GM12878 (cell line): ENCODE results near the gene VAV2. TPM values are rescaled to one million over a fixed set of nuclear protein-coding genes. Genes with fewer than 3 reads are reported as not detected.

Source experiments
- ATAC-seq: fragments of 200-7000 bp; cut with Tn5 transposase; 3 replicates; pipeline ENCODE4 v1.9.1; 2020; ENCODE audit warnings: mild to moderate bottlenecking, moderate library complexity
- BruUV-seq: library from RNA; stranded (reverse); fragments of 400-500 nt; replicated peaks from 2 replicates; lab custom pipeline; 2021; lab: Mats Ljungman, UMichigan
- CTCF ChIA-PET: fragments of 300-600 bp; sonication (Branson Sonifier 250); formaldehyde crosslinking; extraction: SDS; loops from one replicate; lab custom pipeline; 2021; ENCODE audit warnings: inconsistent platforms; lab: Yijun Ruan, JAX
- POLR2A ChIA-PET: fragments of 350-600 bp; formaldehyde crosslinking; extraction: SDS; loops from one replicate; lab custom pipeline; 2021; ENCODE audit warnings: inconsistent platforms; lab: Charles Lee
- RAD21 ChIA-PET: fragments of 300-600 bp; sonication (Branson Sonifier 250); formaldehyde crosslinking; loops from one replicate; lab custom pipeline; 2023; ENCODE audit warnings: antibody characterized with exemption; ENCODE audit not compliant: unreplicated experiment; lab: Charles Lee
- SMC1A ChIA-PET: fragments of 300-600 bp; sonication (Branson Sonifier 250); formaldehyde crosslinking; loops from one replicate; lab custom pipeline; 2023; ENCODE audit not compliant: unreplicated experiment, uncharacterized antibody; lab: Charles Lee
- DNase-seq: peaks from one replicate; pipeline ENCODE4 v3.0.0-alpha.2; 2011; ENCODE audit warnings: low read depth, low spot score
- FAIRE-seq: peaks from 3 replicates; lab custom pipeline; 2011; peaks lifted over from hg19 to GRCh38; lab: Jason Lieb, UNC
- H2AFZ ChIP-seq: 2 replicates; pipeline ENCODE4 v1.6.0; 2011; ENCODE audit warnings: low read depth, low read length, control low read depth; ENCODE audit not compliant: control insufficient read depth
- H3K27ac ChIP-seq: 2 replicates; pipeline ENCODE4 v1.5.1; 2011; ENCODE audit warnings: control low read depth; ENCODE audit not compliant: control insufficient read depth, insufficient read depth
- H3K27me3 ChIP-seq, 2 experiments: replicated peaks in 1 of 2; 2 replicates each; pipeline versions ENCODE4 v1.6.0 to v1.6.1; 2011; ENCODE audit warnings: low read length in 1 of 2; ENCODE audit not compliant: control insufficient read depth in 2 of 2, insufficient read depth in 2 of 2
- H3K36me3 ChIP-seq, 2 experiments: 2 replicates each; pipeline ENCODE4 v1.5.1; 2011; ENCODE audit warnings: low read length in 1 of 2; ENCODE audit not compliant: control insufficient read depth in 2 of 2, insufficient read depth in 2 of 2
- H3K4me1 ChIP-seq: 2 replicates; pipeline ENCODE4 v1.6.1; 2011; ENCODE audit warnings: mild to moderate bottlenecking, low read length, moderate library complexity, mixed read lengths; ENCODE audit not compliant: control insufficient read depth, insufficient read depth
- H3K4me2 ChIP-seq: 2 replicates; pipeline ENCODE4 v1.6.0; 2011; ENCODE audit warnings: control low read depth; ENCODE audit not compliant: control insufficient read depth, insufficient read depth
- H3K4me3 ChIP-seq: fragments of 200-600 bp; sonication (generic); 2 replicates; pipeline ENCODE4 v1.5.1; 2016
- H3K79me2 ChIP-seq: 2 replicates; pipeline ENCODE4 v1.6.0; 2011; ENCODE audit warnings: low read length; ENCODE audit not compliant: control insufficient read depth, insufficient read depth
- H3K9ac ChIP-seq: 2 replicates; pipeline ENCODE4 v1.8.0; 2011; ENCODE audit warnings: low read length, control low read depth, mixed read lengths; ENCODE audit not compliant: control insufficient read depth, insufficient read depth
- H3K9me3 ChIP-seq: replicated peaks from 3 replicates; pipeline ENCODE4 v1.5.1; 2011; ENCODE audit warnings: mild to moderate bottlenecking, low read length; ENCODE audit not compliant: control insufficient read depth, insufficient read depth
- H4K20me1 ChIP-seq: 2 replicates; pipeline ENCODE4 v1.6.0; 2011; ENCODE audit not compliant: control insufficient read depth, insufficient read depth
- JUND ChIP-seq: IDR thresholded peaks from 2 replicates; pipeline ENCODE4 v1.6.1; 2012; ENCODE audit warnings: low read depth, mild to moderate bottlenecking, low read length, improper control_type of control experiment, moderate library complexity
- MAX ChIP-seq: IDR thresholded peaks from 2 replicates; pipeline ENCODE4 v1.6.1; 2012; ENCODE audit warnings: low read depth, low read length, improper control_type of control experiment
- SRF ChIP-seq, 2 experiments: IDR thresholded peaks; 2 replicates each; pipeline ENCODE4 v1.6.1; 2011; ENCODE audit warnings: low read depth in 2 of 2, low read length in 2 of 2, mild to moderate bottlenecking in 1 of 2, moderate library complexity in 1 of 2
- ZNF24 ChIP-seq: fragments of 450-650 bp; IDR thresholded peaks from 2 replicates; pipeline ENCODE4 v1.6.1; 2017; ENCODE audit warnings: antibody characterized with exemption, mild to moderate bottlenecking
- WGBS: methylation state at CpG from one replicate; pipeline ENCODE4 v1.1.6; 2016; ENCODE audit warnings: low lambda C conversion rate; ENCODE audit not compliant: insufficient replicate concordance, insufficient coverage; ENCODE audit errors: missing lambda C conversion rate; 5-methylcytosine and 5-hydroxymethylcytosine counted together
- in situ Hi-C: fragments of 300-500 bp; cut with MboI; formaldehyde crosslinking; loops from 9 replicates; pipeline ENCODE4 v1.14.3; 2018; ENCODE audit warnings: mixed read lengths
- intact Hi-C: fragments of 100-400 bp; cut with micrococcal nuclease; formaldehyde crosslinking; loops from one replicate; pipeline ENCODE4 v1.14.2; 2022; ENCODE audit not compliant: unreplicated experiment
- polyA plus RNA-seq, 11 experiments: library from polyadenylated mRNA; depleted of rRNA in 4 of 11; unstranded in 6 of 11; stranded (reverse) in 5 of 11; fragments of >200 nt; fragmentation: Nextera tagmentation in 4 of 11; fragmentation: Illumina TruSeq in 1 of 11; extraction: Ambion mirVana in 4 of 11; extraction: Trizol in 1 of 11; gene quantifications; 1 replicate in 1 of 11; 2 replicates in 10 of 11; pipeline versions ENCODE4 v1.2.1 to v1.2.3, GENCODE V29; 2011 to 2016; ENCODE audit warnings: inconsistent platforms in 2 of 11, missing spikeins in 2 of 11, low read depth in 1 of 11
- total RNA-seq, 4 experiments: library from RNA; depleted of rRNA in 3 of 4; stranded (reverse); fragments of >200 nt in 3 of 4; fragmentation: Illumina TruSeq in 1 of 4; extraction: Trizol in 1 of 4; gene quantifications; 2 replicates each; pipeline versions ENCODE4 v1.2.1 to v1.2.3, GENCODE V29; 2013 to 2021

VAV2 gene
- total and polyA plus RNA-seq, 10 of the 15 experiments (the other 5 are each of a cell fraction or from before 2014, with no cell fraction given) = 0.13 to 43.9 (median 16.9) TPM

GRCh38 chr9:133948131-133948530 lies 44.0 kb downstream of the VAV2 start:
- no peak overlapping the region for H2AFZ ChIP-seq
- no peak for TF ChIP-seq JUND
- TF ChIP-seq SRF (IDR thresholded peaks at IDR 0.05; ENCODE audit: low read depth in 2 of 2, low read length in 2 of 2) = no peak
- TF ChIP-seq, all 136 proteins: peak for 0
- in situ Hi-C loops = no loop called here
- ChIA-PET RAD21 (interaction anchor here (4.5 kb wide), 1 partner anchor 7 kb away, joined by 66 read pairs; no protein-coding TSS in a partner anchor), SMC1A (no interaction called here), CTCF (interaction anchor here (0.9 to 2.5 kb wide), 2 partner anchors 14 to 45 kb away, joined by 3 to 6 read pairs; no protein-coding TSS in a partner anchor), POLR2A (interaction anchor here (3.1 kb wide), 1 partner anchor 13 kb away, joined by 8 read pairs; no protein-coding TSS in a partner anchor)
- Histone ChIP-seq H3K36me3 (peaks cover 0 to 17% of the 10 kb centered on the region in 2 experiments; a peak in 2 of 4 replicates), H3K4me2 (no peak overlapping the region), H3K79me2 (peaks cover 87% of the 10 kb centered on the region), H3K4me1 (peaks cover 34% of the 10 kb centered on the region), H3K9me3 (no peaks in the 10 kb centered on the region), H3K27ac (no peak overlapping the region), H3K4me3 (no peak overlapping the region), H3K9ac (no peak overlapping the region), H3K27me3 (no peaks in the 10 kb centered on the region), H4K20me1 (no peaks in the 10 kb centered on the region)
- BruUV-seq = no TSS peak
- FAIRE-seq (no peak), ATAC-seq (no peak), DNase-seq (no peak)
- WGBS = 97% methylated on average over 16 of the region's 16 CpGs
- intact Hi-C loops = no loop called here

- Histone ChIP-seq H3K4me1 (peaks cover 32% of the 10 kb centered on the region), H3K27ac (peak overlapping the region; percentile 89), H3K27me3 (no peaks in the 10 kb centered on the region), H2AFZ (no peak overlapping the region), H4K20me1 (no peaks in the 10 kb centered on the region), H3K36me3 (peaks cover 0 to 19% of the 10 kb centered on the region in 2 experiments; a peak in 2 of 4 replicates), H3K9ac (peak overlapping the region; percentile 48), H3K9me3 (no peaks in the 10 kb centered on the region), H3K4me2 (peak overlapping the region; percentile 84), H3K79me2 (peaks cover 85% of the 10 kb centered on the region), H3K4me3 (0 out of 2 replicates have a peak overlapping the region, but pooled peaks have one; percentile 15)
- in situ Hi-C loops = no loop called here
- DNase-seq = no peak
- FAIRE-seq = peak; percentile 41
- BruUV-seq = no TSS peak
- 67% methylated on average over 18 of the region's 18 CpGs for whole genome bisulfite sequencing
- ChIA-PET RAD21 (interaction anchor here (1.0 to 4.5 kb wide), 8 partner anchors 8 to 154 kb away, joined by 3 to 66 read pairs (median 14); partner anchors contain the start of gene VAV2), CTCF (interaction anchor here (1.2 to 3.3 kb wide), 7 partner anchors 9 to 164 kb away, joined by 3 to 34 read pairs (median 4); no protein-coding TSS in a partner anchor), SMC1A (interaction anchor here (0.8 to 3.7 kb wide), 13 partner anchors 9 to 164 kb away, joined by 3 to 58 read pairs (median 5); no protein-coding TSS in a partner anchor), POLR2A (interaction anchor here (0.9 to 3.6 kb wide), 6 partner anchors 9 to 46 kb away, joined by 3 to 54 read pairs (median 10); no protein-coding TSS in a partner anchor)
- intact Hi-C loops = no loop called here
- no peak for ATAC-seq
- TF ChIP-seq ZNF24 = peak; percentile 95
- no peak for TF ChIP-seq MAX
Observed at GRCh38 chr9:133946840-133947486, 45.2 kb downstream of the VAV2 start.
